Measurements from ENCODE around the gene SLC39A8.

GRCh38 chr4:102288497-102288896 lies 56.8 kb downstream of the SLC39A8 start:
- TF ChIP-seq SUZ12 (IDR thresholded peaks at IDR 0.05; ENCODE audit: extremely low read depth, insufficient read depth, insufficient read length) (no peak), ZNF274 (IDR thresholded peaks at IDR 0.05; ENCODE audit: low read depth, low read length) (no peak), YY1 (IDR thresholded peaks at IDR 0.05; ENCODE audit: insufficient read depth, insufficient read length) (no peak)

Data from NT2/D1 (cell line).